ENCODE results near the gene TMEM128.
"Not testable (repeated sequence)": the region's sequence is repeated elsewhere in the genome, so short reads cannot be mapped to it uniquely, and the experiment has no call there.

The TMEM128 gene

DNA sequence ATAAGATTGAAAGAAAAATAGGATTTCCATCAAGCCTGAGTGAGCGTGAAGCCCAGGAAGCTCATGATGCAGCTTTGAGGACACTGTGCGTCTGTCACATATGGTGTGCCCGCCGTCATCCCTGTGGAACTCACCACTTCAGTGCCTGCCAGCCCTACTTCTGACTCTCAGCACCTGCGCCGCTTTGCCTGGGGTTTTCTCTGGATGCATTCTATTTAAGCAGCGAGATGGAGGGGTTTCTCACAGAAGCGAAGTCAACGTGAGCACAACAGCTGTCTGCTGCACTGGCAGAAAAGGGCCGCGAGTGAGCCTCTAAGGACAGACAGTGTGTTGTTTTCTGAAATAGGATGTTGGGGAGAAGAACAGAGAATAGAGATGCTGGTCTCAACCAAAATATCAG lies 6.2 kb upstream of the TMEM128 start:
- DNase-seq, result no peak

DNA sequence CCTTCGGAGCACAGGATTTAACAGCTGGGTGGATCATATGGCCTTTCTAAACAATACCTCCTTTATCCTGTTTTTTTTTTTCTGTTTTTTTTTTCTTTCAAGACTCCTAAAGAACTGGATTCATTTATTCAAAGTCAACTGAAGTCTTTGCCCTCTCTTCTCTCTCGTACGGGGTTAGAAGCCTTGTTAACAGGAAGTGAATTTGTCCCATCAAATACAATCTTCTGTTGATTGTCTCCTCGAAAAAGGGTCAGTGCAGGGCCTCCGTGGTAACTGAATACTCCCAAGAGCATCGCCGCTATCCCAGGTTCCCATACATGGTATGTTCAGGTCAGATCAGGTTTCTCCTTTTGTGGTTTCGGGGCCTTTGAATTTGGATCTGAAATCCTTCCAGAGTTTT lies 1.8 kb upstream of the TMEM128 start:
- DNase-seq, result no peak

DNA sequence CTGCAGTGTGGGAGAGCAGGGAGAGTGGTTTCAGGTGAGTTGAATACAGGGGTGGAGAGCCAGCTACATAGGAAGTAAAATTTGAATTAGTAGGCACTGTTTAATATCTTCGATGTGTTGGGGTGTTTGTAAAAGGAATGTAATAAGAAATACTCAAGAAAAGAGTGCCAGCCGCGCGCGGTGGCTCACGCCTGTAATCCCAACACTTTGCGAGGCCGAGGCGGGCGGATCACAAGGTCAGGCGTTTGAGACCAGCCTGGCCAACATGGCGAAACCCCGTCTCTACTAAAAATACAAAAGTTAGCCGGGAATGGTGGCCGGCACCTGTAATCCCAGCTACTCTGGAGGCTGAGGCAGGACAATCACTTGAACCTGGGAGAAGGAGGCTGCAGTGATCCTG lies 1.3 kb upstream of the TMEM128 start:
- DNase-seq, result not testable (repeated sequence)

DNA sequence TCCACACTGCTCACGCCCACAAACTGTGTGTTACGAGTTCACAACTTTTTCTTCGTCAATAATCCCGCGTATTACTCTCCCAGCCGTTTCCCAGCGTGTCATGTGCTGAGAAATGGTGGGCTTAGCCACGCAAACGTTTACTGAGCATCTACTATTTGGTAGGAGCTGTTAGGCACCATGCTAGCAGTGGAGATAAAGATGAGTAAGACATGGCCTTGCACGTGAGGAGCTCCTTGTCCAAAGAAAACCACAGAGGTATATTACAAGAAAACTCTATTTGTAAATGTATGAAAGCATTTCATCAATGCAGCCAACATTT lies 821 bp upstream of the TMEM128 start:
- DNase-seq, result no peak

DNA sequence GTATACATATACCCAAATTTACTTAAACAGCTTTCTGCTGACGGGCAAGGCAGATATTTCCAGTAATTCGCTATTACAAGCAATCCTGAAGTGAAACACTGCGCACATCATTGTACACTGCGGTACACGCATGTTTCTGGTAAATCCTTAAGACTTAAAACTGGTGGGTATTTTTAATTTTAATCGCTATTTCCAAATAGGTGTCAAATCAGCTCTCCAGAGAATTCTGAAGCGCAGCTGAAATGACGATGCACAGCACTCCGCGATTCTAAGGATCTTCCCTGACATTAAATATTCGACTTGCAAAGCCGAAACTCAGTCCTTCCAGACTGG lies 361 bp downstream of the TMEM128 start:
- no peak for DNase-seq

DNA sequence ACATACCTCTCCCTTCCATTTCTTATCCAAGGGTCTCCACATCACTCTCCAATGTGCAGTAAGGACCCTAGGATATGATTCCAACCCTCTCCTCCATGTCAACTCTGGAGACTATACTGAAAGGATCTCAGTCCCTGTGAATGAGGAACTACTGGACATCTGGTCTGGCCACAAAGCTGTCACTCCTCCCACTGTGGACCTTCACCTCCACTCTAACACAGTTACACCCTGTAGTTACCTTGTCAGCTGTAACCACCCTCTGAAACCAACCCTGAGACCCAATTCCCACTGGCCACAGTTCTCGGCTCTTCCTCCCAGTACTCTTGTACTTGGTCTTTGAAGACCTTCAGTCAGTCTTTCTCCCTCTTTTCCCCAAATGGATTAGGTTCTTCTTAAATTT lies 2.9 kb downstream of the TMEM128 start:
- no peak for DNase-seq

DNA sequence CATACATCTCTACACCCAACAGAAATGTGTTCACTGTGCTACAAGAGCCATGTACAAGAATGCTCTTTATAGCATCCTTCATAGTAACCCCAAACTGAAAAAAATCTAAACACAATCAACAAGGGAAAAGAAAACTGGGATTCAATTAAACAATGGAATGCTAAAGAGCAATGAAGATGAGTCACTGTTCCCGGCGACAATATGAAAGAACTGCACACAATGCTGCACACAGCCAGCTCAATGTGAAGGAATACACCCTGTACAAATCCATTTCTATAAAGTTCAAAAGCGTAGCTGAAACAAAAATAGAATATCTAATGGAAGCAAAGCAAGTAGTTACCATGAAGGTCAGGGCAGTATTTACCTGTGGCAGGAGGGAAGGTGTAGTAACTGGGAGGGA lies 8.5 kb downstream of the TMEM128 start:
- DNase-seq, result not testable (repeated sequence)

DNA sequence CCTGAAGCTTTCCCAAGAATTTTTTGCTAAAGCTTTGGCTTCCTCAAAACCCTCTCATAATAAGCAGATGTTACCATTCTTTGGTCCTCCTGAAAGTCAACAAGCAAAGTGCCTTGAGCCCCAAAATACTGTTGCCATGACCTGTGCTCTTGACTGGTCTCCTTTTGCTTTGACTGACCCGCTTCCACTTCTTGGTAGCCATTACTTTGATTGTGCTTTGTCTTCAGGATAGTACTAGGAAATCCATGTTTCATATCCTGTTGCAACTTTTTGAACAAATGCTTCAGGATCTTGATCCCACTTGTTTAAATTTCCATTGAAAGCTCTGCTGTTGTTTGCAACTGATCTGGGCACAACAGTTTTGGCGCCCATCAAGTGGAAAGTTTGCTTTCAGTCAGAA lies 14.4 kb downstream of the TMEM128 start:
- no peak for DNase-seq

DNA sequence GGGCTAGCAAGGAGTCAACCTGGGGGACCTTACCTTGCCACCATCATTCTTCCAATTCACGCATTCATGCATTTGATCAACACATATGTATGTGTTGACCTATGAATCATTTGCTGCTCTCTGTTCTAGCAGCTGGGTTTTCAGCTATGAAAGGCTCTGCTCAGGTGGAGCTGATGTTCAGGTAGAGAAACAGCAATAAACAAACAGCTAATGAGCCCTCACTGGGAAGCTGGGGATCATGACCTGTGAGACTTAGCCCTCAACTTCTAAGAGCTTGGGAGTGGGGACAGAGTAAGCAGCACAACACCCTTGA lies 19.7 kb downstream of the TMEM128 start:
- no peak for DNase-seq

DNA sequence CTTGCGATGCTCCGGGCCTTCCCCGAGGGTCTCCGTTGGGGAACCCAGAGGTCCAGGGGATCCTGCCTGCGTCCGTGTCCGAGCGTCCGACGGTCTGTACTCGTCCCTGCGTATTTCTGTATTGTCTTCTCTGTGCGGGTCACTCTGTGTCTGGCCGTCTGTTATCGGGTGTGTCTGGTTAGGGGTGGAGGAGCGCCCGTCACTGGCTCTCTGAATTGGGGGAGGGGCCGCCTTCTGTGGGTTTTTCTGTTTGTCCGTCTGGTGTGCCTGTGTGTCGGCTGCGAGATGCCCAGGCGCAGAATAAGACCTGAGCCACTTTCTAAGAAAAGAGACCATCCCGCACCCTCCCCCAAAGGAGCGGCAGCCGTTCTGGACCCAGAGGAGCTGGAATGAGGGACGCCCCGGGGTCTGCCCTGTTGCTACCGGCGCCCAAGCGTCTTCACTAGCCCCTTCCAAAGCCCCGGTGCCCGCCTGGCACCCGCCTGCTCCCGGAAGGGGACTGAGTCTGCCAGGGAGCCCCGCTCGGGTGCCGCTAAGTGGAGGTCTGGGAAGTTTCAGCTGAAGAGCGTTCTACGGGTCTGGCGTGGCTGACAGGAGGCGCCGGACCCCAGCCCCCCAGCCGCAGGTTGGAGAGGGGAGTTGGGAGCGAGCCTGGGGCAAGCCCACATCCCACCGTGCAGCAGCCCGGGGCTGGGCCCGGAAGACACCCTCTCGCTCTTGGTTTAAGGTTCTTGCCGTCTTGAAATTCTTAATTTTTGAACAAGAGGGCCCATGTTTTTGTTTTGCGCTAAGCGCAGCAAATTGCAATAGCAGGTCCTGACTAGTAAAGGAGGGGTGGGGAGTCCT lies 20.3 kb downstream of the TMEM128 start:
- DNase-seq, result no peak

DNA sequence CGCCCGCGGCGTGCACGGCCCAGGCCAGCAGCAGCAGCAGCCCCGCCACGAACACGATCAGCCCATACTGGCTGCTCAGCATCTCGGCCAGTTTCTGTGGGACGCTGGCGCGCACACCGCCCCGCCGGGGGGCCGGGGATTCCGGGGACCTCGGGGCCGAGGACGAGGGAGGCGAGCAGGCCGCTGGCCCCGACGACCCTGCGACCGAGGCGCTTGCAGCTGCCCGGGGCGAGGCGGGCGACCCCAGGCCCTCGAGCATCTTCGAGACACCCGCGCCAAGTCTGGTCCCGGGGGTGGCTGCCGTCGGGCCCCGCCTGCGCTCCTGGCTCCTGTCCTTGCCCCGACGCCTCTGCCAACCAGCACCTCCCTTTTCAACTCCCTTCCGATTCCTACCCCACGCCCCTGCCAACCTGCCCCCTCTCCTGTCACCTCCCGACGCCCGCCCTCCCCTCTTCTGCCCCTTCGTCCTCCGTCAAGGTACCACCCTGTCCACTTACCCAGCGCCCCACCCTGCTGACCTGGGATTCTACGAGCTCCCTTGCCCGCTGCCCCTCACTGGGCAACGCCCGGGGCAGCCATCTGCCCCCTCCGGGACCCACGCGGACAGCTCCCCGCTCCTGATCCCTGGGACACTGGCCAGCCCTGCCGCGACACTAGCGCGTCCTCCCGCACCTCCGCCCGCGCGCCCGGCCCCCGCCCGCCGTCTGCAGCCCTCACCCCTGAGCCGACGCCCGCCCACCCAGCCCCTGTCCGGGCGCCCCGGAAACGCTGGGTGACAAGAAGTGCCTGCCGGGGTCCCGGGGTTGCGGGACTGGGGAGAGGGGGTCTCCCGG lies 21.2 kb downstream of the TMEM128 start, which contains the start of gene OTOP1:
Gene OTOP1, minus strand, starts transcription at position 324 of the 833 bp plus-strand sequence. Its CDS starts 65 bp downstream, at position 259.
- DNase-seq, result no peak

DNA sequence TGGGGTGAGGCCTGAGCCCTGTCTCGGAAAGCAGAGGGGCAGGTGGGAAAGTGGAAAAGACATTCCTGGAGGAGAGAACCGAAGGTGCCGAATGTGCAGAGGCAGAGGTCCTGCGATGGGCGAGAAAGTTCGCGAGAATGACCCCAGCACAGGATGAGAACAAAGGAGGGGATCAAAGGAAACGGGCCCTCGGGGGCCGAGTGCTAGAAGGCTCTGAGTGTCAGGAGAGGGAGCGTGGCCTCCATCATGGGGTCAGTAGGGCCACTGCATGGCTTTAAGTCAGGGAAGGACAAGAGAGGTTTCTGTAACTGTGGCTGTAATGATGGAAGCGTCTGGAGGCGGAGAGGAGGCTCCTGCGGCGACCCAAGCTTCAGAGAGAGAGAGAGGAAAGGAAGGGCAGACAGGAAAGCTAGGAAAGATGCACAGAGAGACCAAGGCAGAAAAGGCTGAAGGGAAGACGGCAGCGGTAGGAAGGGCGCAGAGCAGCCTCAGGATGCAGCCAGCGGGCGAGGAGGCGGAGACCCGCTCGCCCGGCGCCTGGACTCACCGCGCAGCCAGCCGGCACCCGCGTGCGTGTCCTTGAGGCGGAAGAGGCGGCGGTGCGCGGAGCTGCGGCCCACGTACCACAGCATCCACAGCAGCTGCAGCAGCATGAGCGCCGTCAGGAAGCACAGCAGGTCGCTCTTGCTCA lies 22.0 kb downstream of the TMEM128 start:
- DNase-seq, result no peak

DNA sequence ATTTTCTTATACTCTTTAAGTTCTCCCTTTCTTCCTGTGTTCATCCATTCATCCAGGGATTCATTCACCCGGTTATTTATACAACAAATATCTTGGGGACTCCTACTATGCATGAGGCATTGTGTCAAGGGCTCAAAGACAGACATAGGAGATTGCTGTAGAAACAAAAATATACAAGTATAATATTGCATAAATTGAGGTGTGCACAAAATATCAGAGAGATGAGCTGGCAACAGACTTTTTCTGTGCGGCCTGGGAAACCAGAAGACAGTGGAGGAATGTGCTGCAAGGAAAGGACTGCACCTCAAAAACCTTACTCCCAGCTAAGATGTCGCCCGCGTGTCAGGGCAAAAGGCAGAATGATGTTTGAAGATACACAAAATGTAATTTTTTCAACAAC lies 30.9 kb downstream of the TMEM128 start:
- no peak for DNase-seq

DNA sequence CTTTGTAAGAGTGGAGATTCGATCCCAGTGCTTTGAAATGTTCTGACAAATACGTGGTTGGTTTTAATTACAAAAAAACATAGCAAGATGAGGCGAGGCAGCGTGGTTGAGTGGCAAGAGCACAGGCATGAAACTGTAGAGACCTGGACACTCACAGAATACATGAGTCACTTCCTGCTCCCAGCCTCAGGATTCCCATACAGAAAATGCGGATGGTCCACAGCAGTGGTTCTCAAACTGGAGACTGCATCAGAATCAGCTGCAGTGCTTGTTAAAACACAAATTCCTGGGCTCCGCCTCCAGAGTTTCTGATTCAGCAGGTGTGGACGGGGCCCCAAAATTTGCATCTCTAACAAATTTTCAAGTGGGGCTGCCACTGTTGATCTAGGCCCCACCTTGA lies 31.4 kb downstream of the TMEM128 start:
- no peak for DNase-seq

DNA sequence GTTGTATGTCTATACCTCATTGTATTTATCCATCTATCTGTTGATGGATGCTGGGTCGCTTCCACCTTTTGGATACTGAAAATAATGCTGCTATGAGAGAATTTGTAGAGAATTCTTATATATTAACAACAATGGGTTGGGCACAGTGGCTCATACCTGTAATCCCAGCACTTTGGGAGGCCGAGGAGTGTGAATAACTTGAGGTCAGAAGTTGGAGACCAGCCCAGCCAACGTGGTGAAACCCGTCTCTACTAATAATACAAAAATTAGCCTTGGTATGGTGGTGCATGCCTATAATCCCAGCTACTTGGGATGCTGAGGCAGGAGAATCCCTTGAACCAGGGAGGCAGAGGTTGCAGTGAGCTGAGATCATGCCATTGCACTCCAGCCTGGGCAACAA lies 34.3 kb downstream of the TMEM128 start:
- not testable (repeated sequence) for DNase-seq

DNA sequence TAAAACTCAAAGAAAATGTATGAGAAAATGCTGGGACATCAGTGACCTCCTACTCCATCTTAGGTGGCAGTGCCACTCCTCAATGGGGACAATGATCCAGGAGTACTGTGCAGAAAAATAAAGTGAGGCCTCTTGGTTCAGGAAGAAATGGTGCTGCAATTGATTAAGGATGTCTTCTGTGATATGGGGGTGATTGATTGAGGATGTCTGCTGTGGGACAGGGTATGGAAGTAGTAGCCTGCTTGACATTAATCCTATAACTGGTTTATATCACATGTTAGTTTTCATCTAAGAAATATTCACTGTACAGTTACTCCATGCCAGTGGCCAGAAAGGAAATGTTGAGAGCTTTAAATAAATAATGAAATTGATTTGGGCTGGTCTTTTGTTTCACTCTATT lies 41.8 kb downstream of the TMEM128 start:
- no peak for DNase-seq

DNA sequence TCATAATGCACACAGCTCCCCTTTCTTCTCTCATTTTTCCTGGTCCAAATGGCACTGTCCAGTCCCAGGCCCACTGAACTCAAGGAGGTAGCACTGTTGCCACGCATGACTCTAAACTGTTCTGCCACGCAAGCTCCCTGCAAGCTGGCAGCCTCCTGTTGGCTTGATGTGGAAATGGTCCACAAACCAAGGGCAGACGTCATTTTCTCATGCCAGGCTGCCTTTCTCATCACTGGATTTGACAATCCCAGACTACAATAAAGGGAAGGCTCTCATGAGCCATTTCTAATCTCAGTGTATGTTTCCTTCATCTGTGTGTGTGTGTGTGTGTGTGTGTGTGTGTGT lies 43.6 kb downstream of the TMEM128 start:
- no peak for DNase-seq

DNA sequence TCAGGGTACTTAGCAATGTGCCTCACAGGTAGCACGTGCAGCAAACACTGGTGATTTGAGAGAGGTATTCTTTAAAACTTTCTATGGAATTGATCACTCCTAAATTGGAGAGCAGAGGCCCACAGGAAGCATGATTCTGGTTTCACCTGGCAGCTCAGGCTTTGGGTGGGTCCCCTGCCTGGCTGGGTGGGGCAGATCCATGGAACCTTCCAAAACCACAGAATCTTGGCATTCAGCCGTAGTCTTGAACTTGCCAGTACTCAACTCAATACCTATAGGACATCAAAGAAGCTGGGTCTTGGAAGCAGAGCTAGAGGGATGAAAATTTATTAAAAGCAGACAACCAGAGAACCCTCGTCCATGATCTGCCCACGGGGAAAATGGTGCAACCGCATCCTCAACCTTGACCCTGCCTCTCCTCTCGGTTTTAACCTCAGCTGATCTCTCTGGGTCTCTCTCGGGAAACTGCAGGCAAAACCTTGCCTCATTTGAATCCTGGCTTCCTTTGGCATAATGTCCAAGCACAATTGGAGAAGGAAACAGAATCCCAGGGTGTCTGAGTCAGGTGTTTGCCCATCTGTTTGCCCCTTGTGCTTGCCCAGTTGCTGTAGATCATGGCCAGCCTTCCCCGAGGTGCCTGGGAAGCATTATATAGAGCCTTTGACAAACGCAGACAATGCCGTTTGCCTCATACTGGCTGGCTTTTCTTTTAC lies 44.2 kb downstream of the TMEM128 start:
- DNase-seq, result no peak

DNA sequence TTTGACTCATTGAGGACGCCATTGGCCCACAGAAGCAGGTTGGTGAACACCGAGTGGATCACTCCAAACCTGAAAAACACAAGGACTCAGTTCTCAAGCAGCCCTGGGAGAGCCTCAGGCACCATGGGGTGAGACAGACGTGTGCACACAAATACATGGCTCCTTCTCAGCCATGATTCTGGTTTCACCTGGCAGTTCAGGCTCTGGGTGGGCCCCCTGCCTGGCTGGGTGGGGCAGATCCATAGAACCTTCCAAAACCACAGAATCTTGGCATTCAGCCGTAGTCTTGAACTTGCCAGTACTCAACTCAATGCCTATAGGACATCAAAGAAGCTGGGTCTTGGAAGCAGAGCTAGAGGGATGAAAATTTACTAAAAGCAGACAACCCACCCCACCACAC lies 45.5 kb downstream of the TMEM128 start:
- DNase-seq, result no peak

DNA sequence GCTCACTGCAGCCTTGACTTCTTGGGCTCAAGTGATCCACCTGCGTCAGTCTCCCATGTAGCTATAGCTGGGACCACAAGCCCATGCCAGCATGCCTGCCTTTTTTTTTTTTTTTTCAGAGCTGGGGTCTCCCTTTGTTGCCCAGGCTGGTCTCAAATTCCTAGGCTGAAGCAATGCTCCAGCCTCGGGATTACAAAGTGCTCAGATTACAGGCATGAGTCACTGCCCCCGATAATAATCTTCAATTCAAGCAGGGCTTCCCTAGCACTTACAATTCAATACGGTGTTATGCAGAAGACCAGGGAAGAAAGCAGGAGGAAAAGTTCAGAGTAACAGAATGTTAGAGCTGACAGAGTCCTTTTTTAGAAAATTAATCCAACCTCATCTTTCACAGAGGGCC lies 47.4 kb downstream of the TMEM128 start:
- DNase-seq, result no peak

DNA sequence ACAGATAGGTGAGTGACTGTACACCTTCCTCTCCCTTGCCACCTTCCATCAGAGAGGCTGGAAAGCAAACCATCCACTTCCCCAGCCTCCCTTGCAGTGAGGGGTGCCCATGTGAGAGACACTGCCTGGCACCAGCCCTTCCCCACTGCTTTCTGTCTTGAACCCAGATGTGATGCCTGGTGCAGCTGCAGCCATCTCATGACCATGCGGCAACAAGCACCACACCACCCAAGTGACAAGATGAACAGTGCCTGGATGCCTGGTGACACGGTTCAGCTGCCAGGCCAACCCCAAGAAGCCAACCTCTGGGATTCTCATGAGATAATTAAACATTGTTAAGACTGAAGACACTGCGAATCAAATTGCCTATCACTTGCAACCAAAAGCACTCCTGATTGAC lies 52.7 kb downstream of the TMEM128 start:
- no peak for DNase-seq

DNA sequence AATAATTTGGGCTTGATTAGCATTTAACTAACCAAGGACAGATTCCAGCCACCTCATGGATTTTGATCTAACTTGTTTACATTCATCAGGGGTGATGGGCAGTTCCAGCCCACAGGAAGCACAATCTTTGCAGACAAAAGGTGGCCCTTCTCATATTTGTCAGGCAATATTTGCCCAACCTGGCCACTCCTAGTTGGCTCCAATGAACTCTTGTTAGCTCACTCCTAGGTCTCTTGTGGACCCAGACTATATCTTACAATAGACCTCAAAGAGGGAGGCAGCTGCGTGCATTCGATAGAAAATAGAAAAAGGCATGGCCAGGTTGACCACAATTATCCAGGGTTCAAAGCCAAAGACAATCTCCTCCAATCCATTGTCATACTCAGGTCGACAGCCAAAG lies 59.5 kb downstream of the TMEM128 start:
- DNase-seq, result not testable (repeated sequence)

All from CD4-positive, alpha-beta T cell treated with Interleukin-17A for 1 hour (primary cell).